ENCODE results near the gene GSTCD. TPM values are rescaled to one million over a fixed set of nuclear protein-coding genes. Genes with fewer than 3 reads are reported as not detected.
"Not testable (repeated sequence)": the region's sequence is repeated elsewhere in the genome, so short reads cannot be mapped to it uniquely, and the experiment has no call there.

The GSTCD gene
- total and polyA plus RNA-seq, 3 experiments from 2014 or later = 3.2 to 22.4 (median 20.5) TPM

DNA sequence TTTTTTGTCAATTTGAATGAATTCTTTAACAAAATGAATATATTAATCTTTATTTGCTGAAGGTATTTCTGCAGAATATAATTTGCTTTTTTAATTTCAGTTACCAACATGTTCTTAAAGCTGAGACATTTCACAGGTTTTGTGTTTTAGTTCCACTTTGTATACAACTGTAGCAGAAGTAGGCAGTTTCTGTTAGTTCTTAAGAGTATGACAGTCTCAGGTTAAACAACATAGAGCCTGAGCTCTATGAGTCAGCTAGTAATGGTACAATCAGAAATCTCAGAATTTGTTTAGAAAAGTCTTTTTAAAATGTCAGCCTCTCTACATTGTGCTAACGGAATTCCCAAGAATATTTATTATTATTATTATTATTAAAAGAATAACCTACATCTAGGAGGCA is 50.4 kb downstream of the GSTCD start:
- H3K9me3 Mint-ChIP-seq = no peaks in the 10 kb centered on the region
- no peaks in the 10 kb centered on the region for H3K36me3 ChIP-seq (ENCODE audit: insufficient read depth, low read length)
- CTCF ChIA-PET = no interaction called here
- no peaks in the 10 kb centered on the region for H3K36me3 Mint-ChIP-seq
- no peaks in the 10 kb centered on the region for H3K9me3 ChIP-seq (ENCODE audit: low read length)
- H3K27ac Mint-ChIP-seq = no peak overlapping the region
- POLR2A ChIA-PET = no interaction called here
- H3K4me1 ChIP-seq (ENCODE audit: insufficient read depth, low read length) = no peaks in the 10 kb centered on the region
- no peak overlapping the region for H3K4me3 Mint-ChIP-seq
- H3K27me3 ChIP-seq (ENCODE audit: insufficient read depth, low read length, poor library complexity, severe bottlenecking) = no peaks in the 10 kb centered on the region
- no peak for DNase-seq
- H3K4me3 ChIP-seq (ENCODE audit: low read length) = no peak overlapping the region
- peaks cover 0 to 2% of the 10 kb centered on the region in 2 donors for H3K27me3 Mint-ChIP-seq
- H3K27ac ChIP-seq (ENCODE audit: low read depth, low read length) = no peak overlapping the region
- no peaks in the 10 kb centered on the region for H3K4me1 Mint-ChIP-seq

GRCh38 chr4:105765690-105766407 is 57.3 kb downstream of the GSTCD start:
- Mint-ChIP-seq H3K27me3 (no peaks in the 10 kb centered on the region), H3K27ac (no peak overlapping the region), H3K4me3 (no peak overlapping the region), H3K4me1 (no peaks in the 10 kb centered on the region), H3K9me3 (peaks cover 0 to 5% (median 2%) of the 10 kb centered on the region in 5 donors), H3K36me3 (peaks cover 2 to 16% (median 3%) of the 10 kb centered on the region in 3 donors)
- CTCF ChIA-PET = no interaction called here
- H3K36me3 ChIP-seq (ENCODE audit: insufficient read depth, low read length) = no peaks in the 10 kb centered on the region
- POLR2A ChIA-PET = no interaction called here
- no peaks in the 10 kb centered on the region for H3K27me3 ChIP-seq (ENCODE audit: insufficient read depth, low read length, poor library complexity, severe bottlenecking)
- no peaks in the 10 kb centered on the region for H3K9me3 ChIP-seq (ENCODE audit: low read length)
- DNase-seq = no peak
- no peak overlapping the region for H3K4me3 ChIP-seq (ENCODE audit: low read length)
- H3K4me1 ChIP-seq (ENCODE audit: insufficient read depth, low read length) = no peaks in the 10 kb centered on the region
- H3K27ac ChIP-seq (ENCODE audit: low read depth, low read length) = no peak overlapping the region

- Histone ChIP-seq H3K4me3 (ENCODE audit: low read length) (no peak overlapping the region), H3K36me3 (ENCODE audit: insufficient read depth, low read length) (no peaks in the 10 kb centered on the region), H3K4me1 (ENCODE audit: insufficient read depth, low read length) (no peaks in the 10 kb centered on the region), H3K9me3 (ENCODE audit: low read length) (no peaks in the 10 kb centered on the region), H3K27ac (ENCODE audit: low read depth, low read length) (no peak overlapping the region), H3K27me3 (ENCODE audit: insufficient read depth, low read length, poor library complexity, severe bottlenecking) (no peaks in the 10 kb centered on the region)
- H3K27ac Mint-ChIP-seq = no peak overlapping the region
- H3K4me3 Mint-ChIP-seq = no peak overlapping the region
- no peak for DNase-seq
- peaks cover 0 to 2% of the 10 kb centered on the region in 2 donors for H3K27me3 Mint-ChIP-seq
- ChIA-PET CTCF (no interaction called here), POLR2A (no interaction called here)
- peaks cover 6 to 32% (median 9%) of the 10 kb centered on the region in 3 donors for H3K36me3 Mint-ChIP-seq
- H3K9me3 Mint-ChIP-seq = peaks cover 0 to 15% (median 6%) of the 10 kb centered on the region in 5 donors
- H3K4me1 Mint-ChIP-seq = no peaks in the 10 kb centered on the region
Measured at GRCh38 chr4:105767579-105767978, 59.0 kb downstream of the GSTCD start.

DNA sequence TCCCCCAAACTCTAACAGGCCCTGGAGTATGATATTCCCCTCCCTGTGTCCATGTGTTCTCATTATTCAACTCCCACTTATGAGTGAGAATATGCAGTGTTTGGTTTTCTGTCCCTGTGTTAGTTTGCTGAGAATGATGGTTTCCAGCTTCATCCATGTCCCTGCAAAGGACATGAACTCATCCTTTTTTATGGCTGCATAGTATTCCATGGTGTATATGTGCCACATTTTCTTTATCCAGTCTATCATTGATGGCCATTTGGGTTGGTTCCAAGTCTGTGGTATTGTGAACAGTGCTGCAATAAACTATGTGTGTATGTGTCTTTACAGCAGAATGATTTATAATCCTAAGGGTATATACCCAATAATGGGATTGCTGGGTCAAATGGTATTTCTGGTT is 61.9 kb downstream of the GSTCD start:
- not testable (repeated sequence) for H3K4me1 ChIP-seq (ENCODE audit: insufficient read depth, low read length); H3K4me1 Mint-ChIP-seq
- peaks cover 13 to 62% (median 15%) of the 10 kb centered on the region in 3 donors for H3K36me3 Mint-ChIP-seq

GRCh38 chr4:105772065-105772464 is 63.5 kb downstream of the GSTCD start:
- H3K4me3 ChIP-seq (ENCODE audit: low read length); H3K27ac Mint-ChIP-seq; H3K9me3 ChIP-seq (ENCODE audit: low read length); POLR2A ChIA-PET; H3K27ac ChIP-seq (ENCODE audit: low read depth, low read length); H3K27me3 ChIP-seq (ENCODE audit: insufficient read depth, low read length, poor library complexity, severe bottlenecking); DNase-seq; H3K4me1 Mint-ChIP-seq; H3K36me3 ChIP-seq (ENCODE audit: insufficient read depth, low read length); H3K4me3 Mint-ChIP-seq; H3K4me1 ChIP-seq (ENCODE audit: insufficient read depth, low read length); H3K27me3 Mint-ChIP-seq; CTCF ChIA-PET: not testable (repeated sequence)
- H3K9me3 Mint-ChIP-seq = peaks cover 2 to 39% (median 8%) of the 10 kb centered on the region in 5 donors
- H3K36me3 Mint-ChIP-seq = peaks cover 15 to 63% (median 15%) of the 10 kb centered on the region in 3 donors

More for the DNA sequence above, 61.9 kb downstream of the GSTCD start:
- POLR2A ChIA-PET; H3K4me3 ChIP-seq (ENCODE audit: low read length); H3K27me3 ChIP-seq (ENCODE audit: insufficient read depth, low read length, poor library complexity, severe bottlenecking); DNase-seq; H3K36me3 ChIP-seq (ENCODE audit: insufficient read depth, low read length); H3K27me3 Mint-ChIP-seq; CTCF ChIA-PET; H3K27ac Mint-ChIP-seq; H3K4me3 Mint-ChIP-seq; H3K9me3 ChIP-seq (ENCODE audit: low read length); H3K27ac ChIP-seq (ENCODE audit: low read depth, low read length): not testable (repeated sequence)
- peaks cover 2 to 39% (median 8%) of the 10 kb centered on the region in 5 donors for H3K9me3 Mint-ChIP-seq

DNA sequence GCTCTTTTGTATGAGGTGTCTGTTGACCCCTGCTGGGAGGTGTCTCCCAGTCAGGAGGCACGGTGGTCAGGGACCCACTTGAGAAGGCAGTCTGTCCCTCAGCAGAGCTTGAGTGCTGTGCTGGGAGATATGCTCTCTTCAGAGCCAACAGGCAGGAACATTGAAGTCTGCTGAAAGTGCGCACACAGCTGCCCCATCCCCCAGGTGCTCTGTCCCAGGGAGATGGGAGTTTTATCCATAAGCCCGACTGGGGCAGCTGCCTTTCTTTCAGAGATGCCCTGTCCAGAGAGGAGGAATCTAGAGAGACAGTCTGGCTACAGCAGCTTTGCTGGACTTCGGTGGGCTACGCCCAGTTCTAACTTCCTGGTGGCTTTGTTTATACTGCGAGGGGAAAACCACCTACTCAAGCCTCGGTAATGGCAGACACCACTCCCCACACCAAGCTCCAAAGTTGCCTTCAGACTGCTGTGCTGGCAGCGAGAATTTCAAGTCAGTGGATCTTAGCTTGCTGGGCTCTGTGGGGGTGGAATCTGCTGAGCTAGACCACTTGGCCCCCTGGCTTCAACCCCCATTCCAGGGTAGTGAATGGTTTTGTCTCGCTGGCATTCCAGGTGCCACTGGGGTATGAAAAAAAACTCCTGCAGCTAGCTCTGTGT is 67.3 kb downstream of the GSTCD start:
- Mint-ChIP-seq H3K36me3 (peaks cover 12 to 46% (median 13%) of the 10 kb centered on the region in 3 donors), H3K9me3 (peaks cover under 1 to 33% (median 7%) of the 10 kb centered on the region in 5 donors)
- POLR2A ChIA-PET; H3K27me3 Mint-ChIP-seq; H3K36me3 ChIP-seq (ENCODE audit: insufficient read depth, low read length); H3K27me3 ChIP-seq (ENCODE audit: insufficient read depth, low read length, poor library complexity, severe bottlenecking); CTCF ChIA-PET; DNase-seq; H3K27ac Mint-ChIP-seq; H3K4me1 ChIP-seq (ENCODE audit: insufficient read depth, low read length); H3K9me3 ChIP-seq (ENCODE audit: low read length); H3K4me3 Mint-ChIP-seq; H3K4me1 Mint-ChIP-seq; H3K4me3 ChIP-seq (ENCODE audit: low read length); H3K27ac ChIP-seq (ENCODE audit: low read depth, low read length): not testable (repeated sequence)

DNA sequence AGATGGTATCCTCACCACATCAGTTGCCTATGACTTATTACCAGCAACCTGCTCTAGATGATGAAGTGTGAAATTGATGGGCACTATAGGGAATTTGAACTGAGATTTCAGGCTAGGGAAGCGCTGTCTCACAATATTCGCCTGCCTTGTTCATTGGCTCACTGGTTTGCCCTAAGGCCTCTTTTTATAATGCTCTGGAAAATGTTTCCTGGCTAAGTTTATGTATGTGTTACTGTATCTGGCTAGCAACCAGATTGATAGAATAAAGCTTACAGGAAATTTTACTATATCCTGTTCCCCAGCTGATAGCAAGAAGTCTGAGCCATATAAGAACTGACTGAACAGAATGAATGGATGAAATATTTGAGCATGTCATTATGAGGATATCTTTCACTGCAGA is 71.6 kb downstream of the GSTCD start:
- Mint-ChIP-seq H3K9me3 (no peaks in the 10 kb centered on the region), H3K27me3 (no peaks in the 10 kb centered on the region), H3K27ac (no peak overlapping the region), H3K4me1 (no peaks in the 10 kb centered on the region), H3K36me3 (peaks cover 1 to 5% (median 2%) of the 10 kb centered on the region in 3 donors), H3K4me3 (no peak overlapping the region)
- Histone ChIP-seq H3K9me3 (ENCODE audit: low read length) (no peaks in the 10 kb centered on the region), H3K27me3 (ENCODE audit: insufficient read depth, low read length, poor library complexity, severe bottlenecking) (no peaks in the 10 kb centered on the region), H3K4me1 (ENCODE audit: insufficient read depth, low read length) (no peaks in the 10 kb centered on the region), H3K4me3 (ENCODE audit: low read length) (no peak overlapping the region), H3K27ac (ENCODE audit: low read depth, low read length) (no peak overlapping the region), H3K36me3 (ENCODE audit: insufficient read depth, low read length) (no peaks in the 10 kb centered on the region)
- DNase-seq = no peak
- ChIA-PET CTCF (no interaction called here), POLR2A (no interaction called here)

DNA sequence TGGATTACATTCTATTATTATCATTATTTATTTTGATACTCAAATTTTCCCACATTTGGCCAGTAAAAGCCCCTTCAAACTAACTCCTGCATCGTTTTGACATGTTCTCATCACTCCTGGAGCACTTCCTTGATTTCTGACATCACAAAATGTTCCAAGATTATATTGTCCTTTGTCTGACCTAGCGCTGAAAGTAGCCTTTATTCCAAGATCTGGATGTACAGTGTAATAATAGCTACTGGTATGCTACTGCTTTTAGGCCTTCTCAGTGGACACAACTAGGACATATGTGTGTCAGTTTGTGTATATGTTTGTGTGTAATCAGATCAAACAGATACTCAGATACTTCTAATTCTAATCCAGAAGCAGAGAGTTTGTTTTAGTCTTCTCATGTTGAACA is 76.2 kb downstream of the GSTCD start:
- no peaks in the 10 kb centered on the region for H3K9me3 ChIP-seq (ENCODE audit: low read length)
- H3K4me1 Mint-ChIP-seq = no peaks in the 10 kb centered on the region
- H3K27ac Mint-ChIP-seq = no peak overlapping the region
- H3K27me3 ChIP-seq (ENCODE audit: insufficient read depth, low read length, poor library complexity, severe bottlenecking) = no peaks in the 10 kb centered on the region
- H3K9me3 Mint-ChIP-seq = no peaks in the 10 kb centered on the region
- H3K36me3 Mint-ChIP-seq = peaks cover 0 to 6% (median 2%) of the 10 kb centered on the region in 3 donors
- no peaks in the 10 kb centered on the region for H3K36me3 ChIP-seq (ENCODE audit: insufficient read depth, low read length)
- no peak overlapping the region for H3K4me3 Mint-ChIP-seq
- H3K27me3 Mint-ChIP-seq = peaks cover 0 to 2% of the 10 kb centered on the region in 2 donors
- CTCF ChIA-PET = no interaction called here
- H3K27ac ChIP-seq (ENCODE audit: low read depth, low read length) = no peak overlapping the region
- no peaks in the 10 kb centered on the region for H3K4me1 ChIP-seq (ENCODE audit: insufficient read depth, low read length)
- no peak overlapping the region for H3K4me3 ChIP-seq (ENCODE audit: low read length)
- no peak for DNase-seq
- POLR2A ChIA-PET = no interaction called here
